WTC11 (cell line): ENCODE data around the gene CACTIN. TPM values are rescaled to one million over a fixed set of nuclear protein-coding genes. Genes with fewer than 3 reads are reported as not detected.

ENCODE experiments used
- ATAC-seq: fragments of 200-7000 bp; cut with Tn5 transposase; 2 replicates; pipeline ENCODE4 v1.10.0; 2021; ENCODE audit warnings: mild to moderate bottlenecking, moderate library complexity
- CTCF ChIA-PET: fragments of 300-600 bp; sonication (Branson Sonifier 250); formaldehyde crosslinking; loops from one replicate; lab custom pipeline; 2021; ENCODE audit warnings: antibody characterized with exemption; lab: Charles Lee
- POLR2A ChIA-PET: fragments of 350-600 bp; sonication (Branson Sonifier 250); formaldehyde crosslinking; loops from one replicate; lab custom pipeline; 2021; ENCODE audit warnings: antibody characterized with exemption; lab: Charles Lee
- DNase-seq: peaks from one replicate; pipeline ENCODE4 v3.0.0; 2021; ENCODE audit warnings: low spot score
- H3K27ac Mint-ChIP-seq: 2 replicates; pipeline ENCODE4 v1.8.0; 2021; ENCODE audit warnings: mixed read lengths
- H3K27me3 Mint-ChIP-seq: 2 replicates; pipeline ENCODE4 v1.8.0; 2021; ENCODE audit warnings: low read depth, mild to moderate bottlenecking, moderate library complexity, mixed read lengths
- H3K36me3 Mint-ChIP-seq: 2 replicates; pipeline ENCODE4 v1.8.0; 2021; ENCODE audit warnings: mixed read lengths
- H3K4me1 Mint-ChIP-seq: 2 replicates; pipeline ENCODE4 v1.8.0; 2022; ENCODE audit warnings: mixed read lengths
- H3K4me3 Mint-ChIP-seq: 2 replicates; pipeline ENCODE4 v1.8.0; 2021; ENCODE audit warnings: mild to moderate bottlenecking, moderate library complexity, mixed read lengths
- H3K9me3 Mint-ChIP-seq: 2 replicates; pipeline ENCODE4 v1.8.0; 2021; ENCODE audit warnings: mixed read lengths
- CDX4 ChIP-seq: fragments of 250-450 bp; sonication (Bioruptor Pico); IDR thresholded peaks from 2 replicates; pipeline ENCODE4 v1.9.0; 2021; ENCODE audit warnings: moderate library complexity, mild to moderate bottlenecking, inconsistent platforms, borderline replicate concordance
- CREM ChIP-seq: sonication (generic); formaldehyde crosslinking; IDR thresholded peaks from 2 replicates; pipeline ENCODE4 v1.8.1; 2022; ENCODE audit warnings: mild to moderate bottlenecking, missing genetic modification reagents, moderate library complexity
- CTCF ChIP-seq: fragments of 200-600 bp; IDR thresholded peaks from 2 replicates; pipeline ENCODE4 v1.8.0; 2022; ENCODE audit warnings: antibody characterized with exemption
- E2F1 ChIP-seq: sonication (generic); formaldehyde crosslinking; IDR thresholded peaks from 2 replicates; pipeline ENCODE4 v1.8.0; 2022; ENCODE audit warnings: mild to moderate bottlenecking, missing genetic modification reagents
- E2F5 ChIP-seq: sonication (generic); formaldehyde crosslinking; IDR thresholded peaks from 2 replicates; pipeline ENCODE4 v1.8.1; 2022; ENCODE audit warnings: mild to moderate bottlenecking, moderate library complexity, missing genetic modification reagents
- ELF4 ChIP-seq: sonication (generic); formaldehyde crosslinking; IDR thresholded peaks from 2 replicates; pipeline ENCODE4 v1.8.1; 2022; ENCODE audit warnings: low read depth, mild to moderate bottlenecking, moderate library complexity, missing genetic modification reagents
- FOXP4 ChIP-seq: sonication (generic); formaldehyde crosslinking; IDR thresholded peaks from 2 replicates; pipeline ENCODE4 v1.8.0; 2022; ENCODE audit warnings: mild to moderate bottlenecking, missing genetic modification reagents
- GTF2I ChIP-seq: fragments of 250-450 bp; sonication (Bioruptor Pico); conservative IDR thresholded peaks from 2 replicates; pipeline ENCODE4 v1.4.0; 2021; ENCODE audit warnings: mild to moderate bottlenecking
- HMGXB4 ChIP-seq: sonication (generic); formaldehyde crosslinking; IDR thresholded peaks from 2 replicates; pipeline ENCODE4 v1.8.1; 2023; ENCODE audit warnings: mild to moderate bottlenecking, moderate library complexity, missing genetic modification reagents
- IRF1 ChIP-seq: sonication (generic); formaldehyde crosslinking; IDR thresholded peaks from 2 replicates; pipeline ENCODE4 v1.8.0; 2023; ENCODE audit warnings: missing genetic modification reagents
- MAX ChIP-seq: sonication (generic); formaldehyde crosslinking; IDR thresholded peaks from 2 replicates; pipeline ENCODE4 v1.8.0; 2022; ENCODE audit warnings: mild to moderate bottlenecking, missing genetic modification reagents
- NFYB ChIP-seq: sonication (generic); formaldehyde crosslinking; conservative IDR thresholded peaks from 2 replicates; pipeline ENCODE4 v1.8.0; 2022; ENCODE audit warnings: low read depth, missing genetic modification reagents
- NR2C2 ChIP-seq: sonication (generic); formaldehyde crosslinking; IDR thresholded peaks from 2 replicates; pipeline ENCODE4 v1.8.0; 2022; ENCODE audit warnings: mild to moderate bottlenecking, missing genetic modification reagents
- RORB ChIP-seq: fragments of 250-450 bp; sonication (Bioruptor Pico); IDR thresholded peaks from 2 replicates; pipeline ENCODE4 v1.9.0; 2021; ENCODE audit warnings: mild to moderate bottlenecking
- TEAD1 ChIP-seq: sonication (generic); formaldehyde crosslinking; IDR thresholded peaks from 2 replicates; pipeline ENCODE4 v1.8.0; 2022; ENCODE audit warnings: mild to moderate bottlenecking, missing genetic modification reagents
- TP53 ChIP-seq: sonication (generic); formaldehyde crosslinking; IDR thresholded peaks from 2 replicates; pipeline ENCODE4 v1.8.1; 2023; ENCODE audit warnings: mild to moderate bottlenecking, missing genetic modification reagents
- ZMAT4 ChIP-seq: fragments of 250-450 bp; sonication (Bioruptor Pico); IDR thresholded peaks from 2 replicates; pipeline ENCODE4 v1.9.0; 2021; ENCODE audit warnings: mild to moderate bottlenecking
- ZNF138 ChIP-seq: sonication (generic); formaldehyde crosslinking; conservative IDR thresholded peaks from 2 replicates; pipeline ENCODE4 v1.8.1; 2022; ENCODE audit warnings: mild to moderate bottlenecking, moderate library complexity, missing genetic modification reagents
- ZNF219 ChIP-seq: sonication (generic); formaldehyde crosslinking; IDR thresholded peaks from 2 replicates; pipeline ENCODE4 v1.8.0; 2023; ENCODE audit warnings: missing genetic modification reagents, mild to moderate bottlenecking, borderline replicate concordance
- total RNA-seq: library from RNA; stranded (reverse); gene quantifications from 3 replicates; pipeline ENCODE4 v1.2.3, GENCODE V29; 2021

CACTIN gene
- total RNA-seq, 1 experiment from 2014 or later = 42.2 TPM

GRCh38 chr19:3613818-3614661 lies 12.6 kb downstream of the CACTIN start:
- DNase-seq = no peak
- peak overlapping the region; percentile 79; the same call in 1 of the 2 replicates for H3K27ac Mint-ChIP-seq
- CTCF ChIA-PET = no interaction called here
- no peak overlapping the region for H3K4me3 Mint-ChIP-seq
- H3K4me1 Mint-ChIP-seq = 0 out of 2 replicates have a peak, but pooled peaks cover 3% of the 10 kb centered on the region
- H3K36me3 Mint-ChIP-seq = no peaks in the 10 kb centered on the region; the same call in 1 of the 2 replicates
- POLR2A ChIA-PET = no interaction called here
- H3K27me3 Mint-ChIP-seq = no peaks in the 10 kb centered on the region
- no peak for TF ChIP-seq E2F1 (CRISPR knock-in tag)
- no peak for TF ChIP-seq ZMAT4 (CRISPR knock-in tag)
- no peak for TF ChIP-seq E2F5 (CRISPR knock-in tag)
- no peak for TF ChIP-seq ZNF138 (CRISPR knock-in tag)
- no peak for TF ChIP-seq ELF4
- no peak for TF ChIP-seq CDX4 (CRISPR knock-in tag)
- TF ChIP-seq HMGXB4 (CRISPR knock-in tag) = no peak
- TF ChIP-seq RORB (CRISPR knock-in tag) = no peak
- TF ChIP-seq NR2C2 (CRISPR knock-in tag) = no peak
- TF ChIP-seq CREM (CRISPR knock-in tag) = no peak
- TF ChIP-seq CTCF = no peak
- TF ChIP-seq NFYB (CRISPR knock-in tag) = no peak
- TF ChIP-seq IRF1 (CRISPR knock-in tag) = no peak
- no peak for TF ChIP-seq ZNF219 (CRISPR knock-in tag)
- no peaks in the 10 kb centered on the region for H3K9me3 Mint-ChIP-seq
- no peak for ATAC-seq

- CTCF ChIA-PET = interaction anchor here (0.7 to 1.5 kb wide), 8 partner anchors 9 to 68 kb away, joined by 3 to 7 read pairs (median 4); no protein-coding TSS in a partner anchor
- Mint-ChIP-seq H3K27me3 (no peaks in the 10 kb centered on the region), H3K4me3 (no peak overlapping the region), H3K36me3 (no peaks in the 10 kb centered on the region; the same call in 1 of the 2 replicates), H3K27ac (peak overlapping the region; percentile 79), H3K4me1 (peaks cover 6% of the 10 kb centered on the region), H3K9me3 (no peaks in the 10 kb centered on the region)
- peak; percentile 79 for ATAC-seq
- TF ChIP-seq CREM (CRISPR knock-in tag) (no peak), TEAD1 (no peak), MAX (CRISPR knock-in tag) (peak; percentile 55; the same call in 1 of the 2 replicates), FOXP4 (no peak; the same call in 1 of the 2 replicates), GTF2I (CRISPR knock-in tag) (no peak), TP53 (CRISPR knock-in tag) (no peak)
- peak; percentile 79 for DNase-seq
- POLR2A ChIA-PET = no interaction called here
Measured at GRCh38 chr19:3612901-3613741, 13.5 kb downstream of the CACTIN start.
